Right forelimb (tissue), 1 donor: ENCODE data around the gene PRELP.
"Not testable (repeated sequence)": the region's sequence is repeated elsewhere in the genome, so short reads cannot be mapped to it uniquely, and the experiment has no call there.

Source experiments
- DNase-seq: peaks from one replicate; pipeline ENCODE4 v3.0.0-alpha.2; 2018

The PRELP gene

DNA sequence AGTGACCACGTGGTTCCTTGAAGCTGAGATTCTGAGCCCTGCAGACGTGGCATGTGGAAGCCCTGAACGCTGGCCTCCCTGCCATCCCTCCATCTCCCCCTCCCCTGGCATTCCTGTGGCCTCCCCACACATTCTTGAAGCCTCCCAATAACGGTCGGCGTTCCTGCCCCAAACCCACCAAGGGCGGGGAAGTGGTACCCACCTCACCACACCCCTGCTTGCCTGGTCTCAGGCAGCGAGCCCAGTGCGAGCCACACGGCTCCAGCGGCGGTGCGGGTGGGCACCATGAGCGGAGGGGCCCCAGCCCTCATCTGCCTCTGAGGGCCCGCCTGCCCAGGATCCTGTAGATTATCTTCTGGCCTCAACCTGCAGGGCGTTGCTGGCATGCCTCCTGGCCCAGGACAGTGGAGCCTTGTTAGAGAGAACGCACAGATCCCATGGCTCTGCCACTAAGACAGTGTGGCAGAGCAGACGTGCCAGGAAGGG, 20.6 kb upstream of the PRELP start:
- DNase-seq, result peak; percentile 46

DNA sequence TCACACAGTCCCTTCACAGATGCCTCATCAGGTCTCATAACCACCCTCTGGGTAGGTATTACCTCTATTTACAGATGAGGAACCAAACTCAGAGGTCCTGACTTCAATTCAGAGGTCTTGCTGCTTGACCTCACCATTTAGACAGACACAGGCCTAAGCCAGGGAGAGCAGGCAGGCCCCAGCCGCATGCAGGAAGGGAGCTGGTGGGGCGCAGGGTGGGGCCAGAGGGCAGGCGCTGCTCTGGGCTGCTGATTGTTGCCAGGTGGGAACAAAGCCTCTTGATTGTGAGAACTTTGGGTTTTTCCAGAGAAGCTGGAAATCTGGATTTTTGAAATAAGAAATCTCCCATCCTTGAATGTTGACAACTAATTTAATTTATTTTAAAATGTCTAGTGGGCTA, 19.9 kb upstream of the PRELP start:
- DNase-seq, result no peak

DNA sequence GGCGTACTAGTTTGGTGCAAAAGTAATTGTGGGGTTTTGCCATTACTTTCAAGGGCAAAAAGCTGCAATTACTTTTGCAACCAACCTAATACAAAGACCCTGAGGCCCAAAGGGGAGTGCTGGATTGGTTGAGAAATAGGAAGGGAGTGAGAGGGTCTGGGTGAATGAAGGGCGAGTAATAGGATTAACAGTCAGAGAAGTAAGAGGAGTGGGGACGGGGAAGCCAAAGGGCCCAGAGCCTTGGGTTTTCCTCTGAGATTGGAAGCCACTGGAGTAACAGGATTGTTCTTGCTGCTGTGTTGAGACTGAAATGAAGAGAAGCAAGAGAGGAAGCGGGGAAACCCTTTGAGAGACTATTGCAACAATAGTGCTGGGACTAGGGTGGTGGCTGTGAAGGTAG, 19.0 kb upstream of the PRELP start:
- DNase-seq, result no peak

DNA sequence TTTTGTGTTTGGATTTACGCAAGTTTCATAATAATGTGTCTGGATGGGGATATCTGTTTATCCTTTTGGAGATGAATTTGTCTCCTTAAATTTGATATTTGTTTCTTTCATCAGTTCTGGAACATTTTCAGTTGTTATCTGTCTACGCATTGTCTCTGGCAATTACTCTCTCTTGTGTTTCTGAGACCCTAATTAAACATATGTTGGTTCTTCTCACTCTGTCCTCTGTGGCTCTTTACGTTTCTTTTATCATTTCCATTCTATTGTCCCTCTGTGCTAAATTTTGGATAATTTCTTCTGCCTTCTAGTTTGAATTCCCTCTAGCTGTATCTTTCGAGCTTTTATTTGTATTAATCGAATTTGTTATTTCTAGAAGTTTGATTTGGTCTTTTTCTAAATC, 17.5 kb upstream of the PRELP start:
- no peak for DNase-seq

DNA sequence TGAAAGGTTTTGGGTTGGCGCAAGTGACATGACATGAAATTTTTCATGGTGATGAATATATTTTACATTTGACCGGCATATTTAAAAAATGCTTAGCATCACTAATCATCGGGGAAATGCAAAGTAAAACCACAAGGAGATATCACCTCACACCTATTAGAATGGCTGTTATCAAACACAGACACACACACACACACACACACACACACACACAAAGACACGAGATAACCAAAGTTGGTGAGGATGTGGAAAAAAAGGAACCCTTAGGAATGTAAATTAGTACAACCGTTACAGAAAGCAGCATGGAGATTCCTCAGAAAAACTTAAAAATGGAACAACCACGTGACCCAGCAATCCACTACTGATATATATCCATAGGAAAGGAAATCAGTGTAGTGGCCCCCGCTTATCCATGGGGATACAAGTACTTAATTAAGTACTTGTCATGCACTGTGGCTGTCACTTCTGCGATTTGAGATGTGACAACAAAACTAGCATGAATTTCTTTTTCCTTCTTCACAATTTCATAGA, 15.9 kb upstream of the PRELP start:
- no peak for DNase-seq

DNA sequence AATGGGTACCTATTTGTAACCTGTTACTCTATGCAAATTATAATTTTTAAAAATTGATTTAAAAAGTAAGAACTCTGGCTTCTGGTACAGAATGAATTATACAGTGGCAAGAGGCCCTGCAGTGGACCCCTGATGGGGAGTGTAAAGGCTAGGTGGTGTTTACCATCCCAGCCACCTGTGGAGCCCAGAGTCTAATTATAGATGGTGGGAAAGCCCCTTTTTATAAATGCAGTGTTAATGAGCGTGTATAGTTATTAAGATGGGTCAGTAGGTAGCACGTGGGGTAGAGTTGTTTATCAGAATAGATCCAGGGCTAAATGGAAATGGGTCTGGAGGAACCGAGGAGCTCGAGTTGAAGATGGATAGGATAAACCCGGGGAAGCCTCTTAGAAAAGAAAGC, 13.9 kb upstream of the PRELP start:
- no peak for DNase-seq

DNA sequence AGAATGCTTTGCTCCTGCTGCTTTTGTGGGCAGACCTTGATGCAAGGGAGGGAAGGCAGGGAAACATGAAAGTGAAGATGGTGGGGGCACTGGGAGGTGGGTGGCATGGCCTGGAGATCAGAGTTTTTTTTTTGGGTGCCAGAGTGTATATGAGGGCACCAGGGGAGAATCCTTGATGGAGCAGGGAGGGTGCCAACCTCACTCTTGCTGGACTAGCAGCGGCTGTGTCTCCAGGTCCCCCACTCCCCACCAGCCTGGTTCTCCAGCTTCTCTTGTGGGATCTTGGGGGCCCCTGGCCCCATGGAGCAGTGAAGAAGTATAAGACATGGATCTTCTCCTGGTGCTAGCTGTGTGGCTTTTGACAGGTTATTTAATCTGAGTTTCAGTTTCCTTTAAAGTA, 13.5 kb upstream of the PRELP start:
- no peak for DNase-seq

DNA sequence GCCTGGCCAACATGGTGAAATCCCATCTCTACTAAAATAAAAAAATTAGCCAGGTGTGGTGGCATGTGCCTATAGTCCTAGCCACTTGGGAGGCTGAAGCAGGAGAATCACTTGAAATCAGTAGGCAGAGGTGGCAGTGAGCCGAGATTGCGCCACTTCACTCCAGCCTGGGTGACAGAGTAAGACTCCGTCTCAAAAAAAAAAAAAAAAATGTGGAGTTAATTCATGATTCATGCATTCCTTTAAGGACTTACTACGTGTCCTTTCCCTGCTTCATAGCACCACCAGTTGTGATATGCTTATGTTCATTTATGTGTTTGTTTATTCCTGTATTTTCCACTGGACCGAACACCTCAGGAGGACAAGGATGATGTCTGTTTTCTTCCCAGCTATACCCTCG, 12.7 kb upstream of the PRELP start:
- DNase-seq, result no peak

DNA sequence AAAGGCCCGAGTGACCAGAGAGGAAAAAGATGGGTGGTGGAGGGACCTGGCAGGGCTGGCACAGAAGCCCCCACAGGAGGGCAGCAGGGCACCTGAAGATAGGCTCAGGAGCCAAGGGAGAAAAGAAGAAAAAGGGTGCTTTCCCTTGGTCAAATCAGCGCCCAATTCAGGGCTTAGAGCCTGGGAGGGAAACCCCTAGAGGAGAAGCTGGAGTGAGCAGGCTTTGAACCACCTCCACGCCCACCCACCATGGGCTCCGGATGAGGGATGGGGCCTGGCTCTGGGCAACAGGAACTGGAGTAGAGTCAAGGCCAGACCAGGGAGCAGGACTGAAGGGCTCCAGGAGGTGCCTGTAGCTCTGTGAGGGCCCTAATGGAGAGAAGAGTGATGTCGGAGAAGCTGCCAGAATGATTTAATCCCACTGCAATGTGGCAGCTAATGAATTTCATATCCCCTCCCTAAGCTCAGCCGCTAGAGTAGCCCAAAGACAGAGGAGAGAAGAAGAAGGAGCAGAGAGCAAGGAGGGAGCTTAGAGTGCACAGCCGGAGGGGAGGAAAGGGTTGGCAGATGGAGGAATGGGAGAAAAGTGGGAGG, 12.0 kb upstream of the PRELP start:
- peak; percentile 65 for DNase-seq

DNA sequence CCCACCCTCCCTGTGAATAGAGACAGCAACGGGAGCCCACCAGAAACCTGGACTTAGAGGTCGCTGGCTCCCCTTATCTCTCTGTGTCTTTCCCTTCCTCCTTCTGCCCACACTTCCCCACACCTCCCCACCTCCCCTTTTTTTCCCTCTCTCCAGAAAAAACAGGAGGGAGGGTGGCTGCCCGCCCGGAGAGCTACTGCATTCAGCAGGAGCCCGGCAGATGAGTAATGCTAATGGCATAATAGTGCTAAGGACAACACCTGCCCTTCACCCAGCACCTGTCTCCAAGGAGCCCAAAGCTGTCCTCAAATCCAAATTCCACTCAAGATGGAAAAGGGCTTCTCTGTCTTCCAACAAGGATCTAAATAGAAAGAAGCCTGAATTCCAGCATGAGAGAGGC, 11.4 kb upstream of the PRELP start:
- DNase-seq, result no peak

DNA sequence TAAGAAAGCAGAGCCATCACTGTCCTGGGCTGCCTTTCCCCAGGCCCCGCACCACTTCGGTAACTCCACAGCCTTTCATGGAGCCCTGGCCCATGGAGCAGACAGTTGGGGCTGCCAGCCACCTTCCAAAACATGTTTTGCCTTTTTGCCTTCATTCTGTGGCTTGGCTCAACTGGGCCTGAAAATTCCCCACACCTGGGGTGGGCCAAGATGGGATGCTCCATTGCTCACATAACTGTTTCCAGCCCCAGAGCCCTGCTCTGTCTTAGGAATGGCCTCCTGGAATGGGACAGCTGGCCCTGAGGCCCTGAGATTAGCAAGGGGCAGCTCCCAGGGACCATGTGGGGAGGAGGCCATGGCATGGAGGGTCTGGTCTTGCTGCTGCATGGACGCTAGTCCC, 10.9 kb upstream of the PRELP start:
- no peak for DNase-seq

DNA sequence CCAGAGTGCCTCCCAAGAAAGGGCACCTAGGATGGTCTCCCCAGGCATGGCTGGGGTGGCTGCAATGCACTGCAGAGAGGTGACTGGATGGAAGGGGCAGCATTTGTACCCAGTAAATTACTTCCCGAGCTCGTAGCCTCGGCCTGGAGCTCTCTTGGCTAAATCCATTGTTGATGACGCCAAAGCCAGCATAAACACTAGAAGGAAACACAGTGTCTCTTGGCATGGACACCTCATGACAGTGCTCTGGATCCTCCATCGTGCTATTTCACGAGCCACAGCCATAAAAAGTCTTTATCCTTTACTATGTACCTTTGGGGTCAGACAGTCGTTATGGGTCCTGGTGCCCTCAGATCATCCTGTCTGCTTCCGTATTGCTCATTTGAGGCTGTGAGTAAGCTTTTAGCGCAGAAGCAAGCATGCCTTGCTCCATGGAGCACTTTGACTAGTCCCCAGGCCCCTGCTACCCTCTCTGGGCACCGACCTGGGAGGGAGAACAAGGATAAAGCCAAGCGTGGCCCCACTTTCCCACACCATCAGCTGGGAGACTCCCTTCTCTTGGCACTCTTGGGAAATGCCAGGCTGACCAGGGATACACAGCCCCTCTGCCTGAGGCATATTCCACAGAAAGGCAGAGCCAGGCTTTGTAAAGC, 10.3 kb upstream of the PRELP start:
- no peak for DNase-seq

DNA sequence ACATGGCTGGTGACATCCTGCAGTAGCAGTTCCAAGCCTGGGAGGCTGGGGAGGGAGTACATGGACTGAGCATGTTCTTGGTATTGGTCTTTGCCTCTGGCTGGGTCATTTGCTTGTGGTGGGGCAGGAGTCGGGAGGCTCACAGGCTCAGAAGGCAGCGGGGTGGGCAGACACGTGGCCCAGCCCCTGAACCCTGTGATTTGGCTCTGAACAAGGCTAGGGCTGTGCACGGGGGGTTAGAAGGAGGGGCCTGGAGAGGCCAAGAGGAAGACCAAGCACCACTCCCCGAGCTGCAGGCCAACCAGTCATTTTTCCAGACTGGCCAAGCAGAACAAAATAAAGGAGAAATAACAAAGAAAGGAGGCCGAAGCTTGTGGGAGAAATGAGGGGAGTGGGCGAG, 9.7 kb upstream of the PRELP start:
- DNase-seq, result peak; percentile 76

DNA sequence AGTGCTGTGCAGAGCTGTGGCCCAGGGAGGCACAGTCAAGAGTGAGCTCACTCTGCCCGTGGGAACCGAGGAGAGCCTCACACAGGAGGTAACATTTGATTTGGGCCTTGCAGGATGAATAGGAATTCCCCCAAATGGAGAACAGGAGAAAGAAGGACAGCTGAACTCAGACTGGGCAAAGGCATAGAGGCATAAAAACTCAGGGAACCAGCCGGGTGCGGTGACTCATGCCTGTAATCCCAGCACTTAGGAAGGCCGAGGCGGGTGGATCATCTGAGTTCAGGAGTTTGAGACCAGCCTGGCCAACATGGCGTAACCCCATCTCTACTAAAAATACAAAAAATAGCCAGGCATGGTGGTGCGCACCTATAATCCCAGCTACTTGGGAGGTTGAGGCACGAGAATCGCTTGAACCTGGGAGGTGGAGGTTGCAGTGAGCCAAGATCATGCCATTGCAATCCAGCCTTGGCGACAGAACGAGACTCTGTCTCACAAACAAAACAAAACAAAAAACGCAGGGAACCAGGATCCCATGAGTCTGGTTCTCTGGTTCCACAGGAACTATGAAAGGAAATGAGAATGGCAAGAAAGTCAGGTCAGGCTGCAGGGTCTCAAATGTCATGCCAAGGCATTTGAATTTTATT, 8.6 kb upstream of the PRELP start:
- DNase-seq, result not testable (repeated sequence)

DNA sequence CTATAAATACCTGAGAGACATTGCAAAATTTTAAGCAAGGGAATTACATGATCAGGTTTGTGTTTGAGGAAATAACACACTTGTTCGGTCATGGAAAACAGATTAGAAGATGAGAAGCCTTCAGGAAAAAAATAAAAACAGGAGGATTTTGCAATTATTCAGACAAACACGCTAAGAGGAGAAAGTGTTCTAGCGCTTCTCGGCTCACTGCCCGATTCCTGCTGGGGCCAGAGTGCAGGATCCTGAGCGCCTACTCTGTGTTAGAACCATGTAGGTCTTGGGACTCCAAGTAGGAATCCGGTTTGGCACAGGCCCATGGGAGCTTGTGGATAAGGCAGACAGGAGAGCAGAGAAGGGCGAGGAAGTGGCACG, 8.1 kb upstream of the PRELP start:
- no peak for DNase-seq

DNA sequence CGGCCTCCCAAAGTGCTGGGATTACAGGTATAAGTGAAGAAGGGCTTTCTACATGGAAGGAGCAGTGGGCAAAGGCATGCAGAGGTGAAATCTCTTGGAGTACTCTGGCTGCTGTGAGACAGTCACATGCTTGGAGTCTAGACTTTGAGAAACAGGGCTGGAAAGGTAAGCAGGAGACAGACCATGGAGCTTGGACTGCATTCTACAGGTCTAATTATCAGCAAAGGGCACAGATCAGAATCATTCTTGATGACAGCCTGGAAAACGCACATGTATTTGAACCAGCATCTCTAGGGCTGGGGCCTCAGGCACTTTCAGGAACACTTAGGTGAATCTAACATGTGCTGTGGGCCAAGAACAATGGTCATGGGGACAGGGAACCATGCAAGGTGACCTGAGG, 7.3 kb upstream of the PRELP start:
- DNase-seq, result no peak

DNA sequence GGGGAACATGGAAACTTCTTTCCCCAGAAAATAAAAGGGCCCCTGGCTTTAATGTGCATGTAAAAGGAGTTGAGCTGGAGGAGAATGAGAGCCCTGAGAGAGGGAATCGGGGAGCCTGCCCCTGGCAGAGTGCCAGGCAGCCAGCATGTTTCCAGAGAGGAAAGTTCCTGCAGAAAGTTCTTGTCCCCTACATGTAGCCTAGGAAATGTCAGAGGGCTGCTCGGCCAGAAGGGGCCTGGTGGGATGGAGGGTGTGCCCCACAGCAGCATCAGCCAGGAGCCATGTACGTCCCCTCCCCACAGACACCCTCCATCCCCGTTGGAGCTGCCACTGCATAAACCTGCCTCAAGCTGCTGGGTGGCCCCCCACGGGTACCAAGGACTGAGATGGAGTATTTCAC, 5.4 kb upstream of the PRELP start:
- DNase-seq, result no peak

DNA sequence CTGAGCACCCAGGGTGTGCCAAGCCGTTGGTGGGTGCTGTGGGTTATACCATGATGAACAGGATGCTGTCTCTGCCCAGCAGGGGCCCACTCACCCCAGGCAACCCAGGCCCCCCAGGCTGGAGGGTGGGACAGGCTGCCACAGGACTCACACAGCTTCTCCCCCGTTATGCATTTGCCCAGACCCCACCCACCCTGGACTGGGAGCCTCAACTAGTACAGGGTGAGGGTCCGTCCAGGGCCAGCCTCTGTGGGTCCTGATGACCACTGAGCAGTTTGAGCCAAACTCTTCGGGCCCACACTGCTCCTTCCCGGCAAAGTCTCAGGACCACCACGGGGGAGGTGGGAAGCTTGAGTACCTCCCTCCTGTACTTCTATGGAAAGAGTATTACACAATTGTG, 3.8 kb upstream of the PRELP start:
- no peak for DNase-seq

DNA sequence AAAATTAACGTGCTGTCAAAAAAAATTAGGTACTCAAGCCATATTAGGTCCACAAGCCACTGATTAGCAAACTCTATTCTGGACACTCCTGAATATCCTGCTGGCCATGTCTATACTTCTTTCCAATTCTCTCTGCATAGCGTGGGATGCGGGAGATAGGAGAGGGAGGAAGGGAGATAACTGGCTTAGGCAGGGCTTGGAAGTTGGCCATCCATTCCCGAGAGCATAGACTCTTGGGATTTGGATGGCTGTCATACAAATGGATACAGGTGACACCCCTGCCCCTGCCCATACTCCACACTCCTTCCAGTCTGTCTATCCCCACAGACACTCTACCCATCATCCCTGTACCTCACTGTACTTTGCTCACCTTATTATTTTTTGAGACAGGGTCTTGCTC, 2.3 kb upstream of the PRELP start:
- DNase-seq, result no peak

DNA sequence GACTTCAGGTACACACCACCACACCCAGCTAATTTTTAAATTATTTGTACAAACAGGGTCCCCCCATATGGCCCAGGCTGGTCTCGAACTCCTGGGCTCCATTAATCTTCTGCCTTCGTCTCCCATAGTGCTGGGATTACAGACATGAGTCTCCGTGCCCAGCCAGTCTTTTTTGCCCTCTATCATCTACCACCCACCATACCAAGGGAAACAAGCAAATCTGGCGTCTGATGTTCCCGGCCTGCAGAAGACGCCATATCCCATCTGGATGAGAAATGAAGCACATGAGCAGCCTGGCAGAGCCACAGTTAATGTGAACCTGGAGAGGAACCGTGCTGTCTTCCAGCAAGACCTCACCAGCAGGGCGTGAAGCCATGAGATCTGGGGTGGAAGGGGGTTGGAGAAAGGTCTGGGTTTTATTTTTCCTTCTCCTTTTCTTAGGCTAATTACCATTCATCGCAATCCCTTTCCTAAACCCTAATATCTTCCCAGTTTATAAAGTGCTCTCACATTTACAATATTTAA, 1.8 kb upstream of the PRELP start:
- no peak for DNase-seq

DNA sequence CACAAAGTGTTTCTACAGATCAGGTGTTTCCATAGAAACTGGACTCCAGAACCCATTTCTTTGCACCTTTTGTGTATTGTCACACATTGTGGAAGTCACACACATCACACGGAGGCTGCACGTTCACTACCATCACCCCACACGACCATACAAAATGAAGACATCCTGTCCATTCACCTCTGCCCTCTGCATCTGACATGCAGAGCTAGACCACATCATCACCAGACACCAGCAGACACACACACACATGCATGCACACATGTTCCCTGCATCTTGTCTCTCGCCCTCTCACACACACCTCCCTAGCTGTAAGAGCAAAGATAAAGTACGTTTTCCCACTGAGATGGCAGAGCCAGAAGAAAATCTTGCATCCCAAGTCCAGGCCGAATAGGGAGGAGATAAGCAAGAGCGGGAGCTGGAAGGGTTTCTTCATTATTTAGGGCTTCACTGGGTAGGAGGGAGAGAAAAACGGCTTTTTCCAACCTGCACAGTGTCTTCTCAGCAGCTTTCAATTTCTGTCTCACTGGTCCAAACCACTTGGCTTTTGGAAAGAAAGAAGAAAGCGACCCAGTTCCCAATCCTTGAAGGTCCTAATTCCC, 709 bp downstream of the PRELP start:
- no peak for DNase-seq

DNA sequence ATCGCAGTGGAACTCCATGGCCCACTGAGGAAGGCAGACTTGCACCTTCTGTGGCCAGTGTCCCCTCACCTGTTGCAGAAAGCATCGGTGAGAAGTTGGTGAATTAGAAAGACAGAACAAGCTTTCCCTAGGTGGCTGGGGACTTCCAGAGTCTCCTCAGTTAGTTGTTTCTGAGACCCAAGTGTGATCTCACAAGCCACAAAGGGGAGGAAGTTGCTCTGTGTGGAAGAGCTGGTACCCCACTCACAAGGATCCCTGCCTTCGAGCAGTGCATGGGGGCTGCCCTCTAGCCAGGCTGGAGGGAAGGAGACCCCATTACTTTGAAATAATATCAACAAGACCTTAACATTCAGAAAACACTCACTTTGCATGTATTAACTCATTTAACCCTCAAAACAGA, 2.1 kb downstream of the PRELP start:
- no peak for DNase-seq

DNA sequence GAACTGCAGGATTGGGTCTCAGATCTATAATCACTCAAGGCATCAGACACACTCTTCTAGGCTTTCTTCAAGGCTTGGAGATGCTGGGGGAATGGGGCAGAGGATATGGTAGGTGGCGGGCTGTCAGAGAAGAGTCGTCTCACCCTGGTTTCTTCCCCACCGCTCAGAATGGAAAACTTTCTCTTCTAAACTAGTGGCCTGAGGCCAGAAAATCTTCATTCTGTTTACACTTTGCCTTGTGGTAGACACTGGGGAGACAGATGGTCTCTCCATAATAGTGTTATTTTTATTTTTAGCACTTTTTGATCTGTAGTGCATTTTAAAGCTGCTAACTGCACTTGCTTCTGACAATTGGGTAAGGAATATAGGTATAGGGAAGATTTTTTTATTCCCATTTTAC, 2.6 kb downstream of the PRELP start:
- no peak for DNase-seq

DNA sequence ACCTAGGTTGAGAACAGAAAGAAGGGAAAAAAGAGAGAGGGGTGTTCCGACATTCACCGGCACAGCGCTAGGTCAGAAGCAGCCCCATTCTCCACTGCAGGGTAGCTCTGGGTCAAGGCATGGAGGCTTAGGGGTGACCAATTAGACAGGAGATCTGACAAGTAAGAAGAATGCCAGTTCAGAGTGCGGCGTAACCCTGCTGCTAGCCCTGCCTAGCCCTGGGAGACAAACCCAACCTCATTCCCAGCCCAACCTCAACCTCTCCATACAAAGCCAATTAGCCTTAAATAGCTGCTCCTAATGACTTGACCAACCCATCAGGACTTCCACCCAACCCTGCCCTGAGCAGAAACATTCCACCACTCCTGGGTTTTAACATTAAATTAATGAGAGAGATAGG, 3.4 kb downstream of the PRELP start:
- DNase-seq, result no peak
